Upper lobe of left lung (tissue), 6 donors: Measurements from ENCODE around the gene HOXA1. TPM values are rescaled to one million over a fixed set of nuclear protein-coding genes. Genes with fewer than 3 reads are reported as not detected.

Experiments
- ATAC-seq, 2 donors: fragments of 200-7000 bp; cut with Tn5 transposase; one replicate each; pipeline ENCODE4 v1.9.1; 2022; ENCODE audit warnings: mild to moderate bottlenecking in 2 of 2, moderate library complexity in 2 of 2; ENCODE audit not compliant: low FRiP score in 2 of 2
- DNase-seq, 2 donors: peaks; one replicate each; pipeline ENCODE4 v3.0.0-alpha.2; 2019 to 2020
- H3K27ac ChIP-seq, 4 donors: fragments of 200-600 bp; sonication (generic); one replicate each; pipeline ENCODE4 v1.5.1; 2016 to 2019
- H3K27me3 ChIP-seq, 4 donors: fragments of 200-600 bp; sonication (generic); one replicate each; pipeline ENCODE4 v1.5.1; 2017 to 2019
- H3K36me3 ChIP-seq, 4 donors: fragments of 200-600 bp; sonication (generic); one replicate each; pipeline ENCODE4 v1.5.1; 2016 to 2019
- H3K4me1 ChIP-seq, 4 donors: fragments of 200-600 bp; sonication (generic); one replicate each; pipeline ENCODE4 v1.5.1; 2018 to 2019
- H3K4me3 ChIP-seq, 4 donors: fragments of 200-600 bp; sonication (generic); one replicate each; pipeline ENCODE4 v1.5.1; 2017 to 2019; ENCODE audit warnings: mild to moderate bottlenecking in 2 of 4, moderate library complexity in 1 of 4
- H3K9me3 ChIP-seq, 4 donors: fragments of 200-600 bp; sonication (generic); one replicate each; pipeline ENCODE4 v1.5.1; 2018 to 2019
- CTCF ChIP-seq, 6 experiments: fragments of 450-650 bp in 4 of 6; fragments of 200-600 bp in 2 of 6; sonication (generic) in 2 of 6; IDR thresholded peaks; one replicate each; pipeline ENCODE4 v1.5.1; 2016 to 2019; ENCODE audit warnings: antibody characterized with exemption in 6 of 6
- EP300 ChIP-seq, 4 donors: sonication (generic); formaldehyde crosslinking; IDR thresholded peaks; one replicate each; pipeline ENCODE4 v1.5.1; 2017; ENCODE audit warnings: antibody characterized with exemption in 4 of 4, control low read depth in 2 of 4
- POLR2A ChIP-seq, 4 donors: fragments of 450-650 bp; IDR thresholded peaks; one replicate each; pipeline ENCODE4 v1.5.1; 2016 to 2017; ENCODE audit warnings: antibody characterized with exemption in 4 of 4, mild to moderate bottlenecking in 2 of 4
- POLR2AphosphoS5 ChIP-seq, 2 donors: sonication (generic); formaldehyde crosslinking; IDR thresholded peaks; one replicate each; pipeline ENCODE4 v1.5.1; 2017; ENCODE audit warnings: antibody characterized with exemption in 2 of 2
- WGBS, 2 donors: methylation state at CpG; one replicate each; pipeline ENCODE4 v1.1.5; 2017 to 2018; 5-methylcytosine and 5-hydroxymethylcytosine counted together
- total RNA-seq, 6 donors: library from RNA; depleted of rRNA in 4 of 6; stranded (reverse); fragments of >200 nt in 4 of 6; gene quantifications; one replicate each; pipeline versions ENCODE4 v1.1.0 to v1.2.1, GENCODE V29; 2016 to 2021
- donor health status: DM: no; HTN: no; CAD: no; lungs with moderate emphysema.
- donor health status: DM: no; HTN: yes; CAD: no; lungs with severe emphysema.

The HOXA1 gene
- total RNA-seq, 6 donors from 2014 or later: 0.46 to 2.1 (median 0.64) TPM; not detected in 3

- H3K36me3 ChIP-seq: no peaks in the 10 kb centered on the region
- peak in 1 of 2 donors; percentile 89 for DNase-seq
- 39 to 47% methylated on average over 29 to 41 of the region's 41 CpGs for WGBS, 2 donors
- H3K4me1 ChIP-seq: peaks cover 16 to 50% (median 40%) of the 10 kb centered on the region in 4 donors
- peak overlapping the region; percentile 89 to 95 (median 94) for H3K27ac ChIP-seq
- peak overlapping the region; percentile 6 to 49 (median 39) for H3K4me3 ChIP-seq
- no peak for TF ChIP-seq EP300 (IDR thresholded peaks at IDR 0.05)
- TF ChIP-seq POLR2AphosphoS5 (IDR thresholded peaks at IDR 0.05): peak; percentile 42 to 80
- TF ChIP-seq POLR2A (IDR thresholded peaks at IDR 0.05): peak in 3 of 4 donors; percentile 26 to 62 (median 34)
- TF ChIP-seq CTCF (IDR thresholded peaks at IDR 0.05): peak in 3 of 6 experiments; percentile 14 to 40 (median 33)
- ATAC-seq: peak; percentile 38 to 46
- peaks cover 0 to 6% (median 2%) of the 10 kb centered on the region in 4 donors for H3K27me3 ChIP-seq
- no peaks in the 10 kb centered on the region for H3K9me3 ChIP-seq
Observed at GRCh38 chr7:27108390-27109127, 12.8 kb upstream of the HOXA1 start.

GRCh38 chr7:27107391-27108381, 11.9 kb upstream of the HOXA1 start:
- peak; percentile 13 to 16 for ATAC-seq
- peak in 1 of 2 donors; percentile 80 for DNase-seq
- H3K27ac ChIP-seq: peak overlapping the region; percentile 89 to 95 (median 94)
- 36 to 43% methylated on average over 20 to 30 of the region's 47 CpGs for WGBS, 2 donors
- H3K36me3 ChIP-seq: no peaks in the 10 kb centered on the region
- peaks cover 16 to 45% (median 38%) of the 10 kb centered on the region in 4 donors for H3K4me1 ChIP-seq
- no peaks in the 10 kb centered on the region for H3K9me3 ChIP-seq
- peaks cover 0 to 9% (median 4%) of the 10 kb centered on the region in 4 donors for H3K27me3 ChIP-seq
- TF ChIP-seq CTCF (IDR thresholded peaks at IDR 0.05) (no peak), POLR2A (IDR thresholded peaks at IDR 0.05) (no peak), POLR2AphosphoS5 (IDR thresholded peaks at IDR 0.05) (no peak), EP300 (IDR thresholded peaks at IDR 0.05) (no peak)
- H3K4me3 ChIP-seq: peak overlapping the region; percentile 6 to 49 (median 39)

- peaks cover 15 to 43% (median 35%) of the 10 kb centered on the region in 4 donors for H3K4me1 ChIP-seq
- TF ChIP-seq POLR2A (IDR thresholded peaks at IDR 0.05) (no peak), EP300 (IDR thresholded peaks at IDR 0.05) (no peak), POLR2AphosphoS5 (IDR thresholded peaks at IDR 0.05) (no peak), CTCF (IDR thresholded peaks at IDR 0.05) (no peak)
Observed at GRCh38 chr7:27106901-27107240, 11.1 kb upstream of the HOXA1 start.

GRCh38 chr7:27106181-27106900, 10.5 kb upstream of the HOXA1 start:
- DNase-seq (peak in 1 of 2 donors; percentile 87), ATAC-seq (no peak)
- TF ChIP-seq POLR2AphosphoS5 (IDR thresholded peaks at IDR 0.05) (peak in 1 of 2 donors; percentile 2), CTCF (IDR thresholded peaks at IDR 0.05) (no peak)
- H3K27me3 ChIP-seq: peaks cover 0 to 18% (median 7%) of the 10 kb centered on the region in 4 donors
- peaks cover 10 to 42% (median 31%) of the 10 kb centered on the region in 4 donors for H3K4me1 ChIP-seq
- peak overlapping the region; percentile 89 to 95 (median 94) for H3K27ac ChIP-seq
- no peaks in the 10 kb centered on the region for H3K9me3 ChIP-seq
- H3K36me3 ChIP-seq: no peaks in the 10 kb centered on the region
- WGBS, 2 donors: 38 to 43% methylated on average over 28 to 36 of the region's 44 CpGs
- peak overlapping the region; percentile 16 to 49 (median 30) for H3K4me3 ChIP-seq

More at GRCh38 chr7:27106901-27107240, 11.1 kb upstream of the HOXA1 start:
- peaks cover 0 to 15% (median 6%) of the 10 kb centered on the region in 4 donors for H3K27me3 ChIP-seq
- DNase-seq: no peak
- H3K36me3 ChIP-seq: no peaks in the 10 kb centered on the region
- WGBS, 2 donors: 33% methylated on average over 14 of the region's 14 CpGs
- peak overlapping the region; percentile 16 to 49 (median 30) for H3K4me3 ChIP-seq
- H3K9me3 ChIP-seq: no peaks in the 10 kb centered on the region
- H3K27ac ChIP-seq: peak overlapping the region; percentile 89 to 95 (median 94)
- ATAC-seq: no peak
